ENCODE measurements around the gene DBN1. TPM values are rescaled to one million over a fixed set of nuclear protein-coding genes. Genes with fewer than 3 reads are reported as not detected.

Gene DBN1
- total and polyA plus RNA-seq, 2 donors (not counting 1 experiment from before 2014, with no cell fraction given): 1.4 to 1.9 TPM

DNA sequence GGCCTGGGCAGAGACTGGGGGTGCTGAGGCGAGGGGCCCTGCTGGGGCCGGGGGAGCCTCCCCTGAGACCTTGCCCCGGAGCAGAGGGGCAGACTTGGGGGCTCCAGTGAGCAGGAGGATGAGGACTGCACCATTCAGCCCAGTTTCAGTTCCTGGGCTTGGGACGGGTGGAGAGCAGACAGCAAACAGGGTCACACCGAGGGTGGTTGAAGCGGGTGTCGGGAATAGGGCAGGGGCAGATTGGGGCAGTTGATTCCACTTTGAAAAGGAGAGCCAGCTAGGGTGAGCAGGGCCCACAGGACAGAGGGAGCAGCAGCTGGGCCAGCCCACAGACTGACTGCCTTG, 42.5 kb downstream of the DBN1 start:
- CTCF ChIA-PET: interaction anchor here (0.6 to 12.4 kb wide), 11 partner anchors 8 to 686 kb away, joined by 3 to 152 read pairs (median 5); partner anchors contain the start of gene PRR7
- H3K4me3 ChIP-seq (ENCODE audit: control extremely low read depth in 1 of 5, extremely low read depth in 1 of 5, insufficient read depth in 1 of 5, low read depth in 2 of 5, low read length in 4 of 5): peak overlapping the region in 2 of 5 experiments; percentile 21 to 35
- H3K9me3 ChIP-seq (ENCODE audit: control extremely low read depth in 1 of 3, control insufficient read depth in 2 of 3, insufficient read depth in 1 of 3, low read length in 2 of 3): no peaks in the 10 kb centered on the region
- intact Hi-C loops (cut with micrococcal nuclease): loop anchor here (1.0 kb wide), 2 partner anchors 23 to 27 kb away; no protein-coding TSS in a partner anchor
- peaks cover 73% of the 10 kb centered on the region for H3K79me2 ChIP-seq (ENCODE audit: control insufficient read depth, insufficient read depth, low read length)
- peaks cover 63 to 83% of the 10 kb centered on the region in 2 donors for H3K4me1 ChIP-seq (ENCODE audit: control insufficient read depth in 2 of 2, insufficient read depth in 2 of 2, low read length in 2 of 2)
- peak overlapping the region; percentile 92 to 96 for H3K27ac ChIP-seq (ENCODE audit: low read length in 2 of 2)
- H3K4me1 Mint-ChIP-seq: peaks cover 70% of the 10 kb centered on the region
- no peak for ATAC-seq (ENCODE audit: low read depth)
- peak overlapping the region; percentile 97 for H3K27ac Mint-ChIP-seq
- POLR2A ChIA-PET: interaction anchor here (1.2 to 6.8 kb wide), 9 partner anchors 14 to 895 kb away, joined by 3 to 103 read pairs (median 5); partner anchors contain the start of genes LMAN2, PDLIM7 and PRR7
- no peak for DNase-seq
- no peak for TF ChIP-seq EZH2 (IDR thresholded peaks at IDR 0.05; ENCODE audit: borderline replicate concordance, insufficient read depth, low read depth, low read length, poor library complexity, severe bottlenecking)
- TF ChIP-seq, protein P1, sequence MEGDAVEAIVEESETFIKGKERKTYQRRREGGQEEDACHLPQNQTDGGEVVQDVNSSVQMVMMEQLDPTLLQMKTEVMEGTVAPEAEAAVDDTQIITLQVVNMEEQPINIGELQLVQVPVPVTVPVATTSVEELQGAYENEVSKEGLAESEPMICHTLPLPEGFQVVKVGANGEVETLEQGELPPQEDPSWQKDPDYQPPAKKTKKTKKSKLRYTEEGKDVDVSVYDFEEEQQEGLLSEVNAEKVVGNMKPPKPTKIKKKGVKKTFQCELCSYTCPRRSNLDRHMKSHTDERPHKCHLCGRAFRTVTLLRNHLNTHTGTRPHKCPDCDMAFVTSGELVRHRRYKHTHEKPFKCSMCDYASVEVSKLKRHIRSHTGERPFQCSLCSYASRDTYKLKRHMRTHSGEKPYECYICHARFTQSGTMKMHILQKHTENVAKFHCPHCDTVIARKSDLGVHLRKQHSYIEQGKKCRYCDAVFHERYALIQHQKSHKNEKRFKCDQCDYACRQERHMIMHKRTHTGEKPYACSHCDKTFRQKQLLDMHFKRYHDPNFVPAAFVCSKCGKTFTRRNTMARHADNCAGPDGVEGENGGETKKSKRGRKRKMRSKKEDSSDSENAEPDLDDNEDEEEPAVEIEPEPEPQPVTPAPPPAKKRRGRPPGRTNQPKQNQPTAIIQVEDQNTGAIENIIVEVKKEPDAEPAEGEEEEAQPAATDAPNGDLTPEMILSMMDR (IDR thresholded peaks at IDR 0.05): no peak
- no peaks in the 10 kb centered on the region for H3K9me3 Mint-ChIP-seq (ENCODE audit: insufficient read depth)
- 2% methylated on average over 7 of the region's 7 CpGs for WGBS (ENCODE audit: insufficient coverage)
- H3K36me3 ChIP-seq (replicated peaks in 1 of 2; ENCODE audit: control extremely low read depth in 1 of 2, control insufficient read depth in 1 of 2, extremely low read depth in 1 of 2, insufficient read depth in 2 of 2, low read length in 1 of 2): peaks cover 0 to 72% of the 10 kb centered on the region in 2 experiments
- peak overlapping the region; percentile 15 for H3K9ac ChIP-seq (ENCODE audit: low read length)
- H3K27me3 Mint-ChIP-seq: no peaks in the 10 kb centered on the region
- peaks cover 82% of the 10 kb centered on the region for H4K20me1 ChIP-seq (ENCODE audit: control insufficient read depth, insufficient read depth, low read length, poor library complexity, severe bottlenecking)
- H3K27me3 ChIP-seq (replicated peaks in 1 of 4; ENCODE audit: control extremely low read depth in 1 of 4, control insufficient read depth in 3 of 4, insufficient read depth in 4 of 4, low read length in 3 of 4): no peaks in the 10 kb centered on the region
- peak overlapping the region; percentile 90 for H3K4me2 ChIP-seq (replicated peaks; ENCODE audit: low read depth, low read length, poor library complexity, severe bottlenecking)
- H3K4me3 Mint-ChIP-seq: peak overlapping the region; percentile 94
- no peak overlapping the region for H2AFZ ChIP-seq (ENCODE audit: insufficient read depth, low read depth, low read length, poor library complexity, severe bottlenecking)

Data from B cell (primary cell).